GM12878 (cell line): ENCODE data around the gene SIK2. TPM values are rescaled to one million over a fixed set of nuclear protein-coding genes. Genes with fewer than 3 reads are reported as not detected.

ENCODE experiments used
- ATAC-seq: fragments of 200-7000 bp; cut with Tn5 transposase; 3 replicates; pipeline ENCODE4 v1.9.1; 2020; ENCODE audit warnings: mild to moderate bottlenecking, moderate library complexity
- BruUV-seq: library from RNA; stranded (reverse); fragments of 400-500 nt; replicated peaks from 2 replicates; lab custom pipeline; 2021; lab: Mats Ljungman, UMichigan
- CTCF ChIA-PET: fragments of 300-600 bp; sonication (Branson Sonifier 250); formaldehyde crosslinking; extraction: SDS; loops from one replicate; lab custom pipeline; 2021; ENCODE audit warnings: inconsistent platforms; lab: Yijun Ruan, JAX
- POLR2A ChIA-PET: fragments of 350-600 bp; formaldehyde crosslinking; extraction: SDS; loops from one replicate; lab custom pipeline; 2021; ENCODE audit warnings: inconsistent platforms; lab: Charles Lee
- RAD21 ChIA-PET: fragments of 300-600 bp; sonication (Branson Sonifier 250); formaldehyde crosslinking; loops from one replicate; lab custom pipeline; 2023; ENCODE audit warnings: antibody characterized with exemption; ENCODE audit not compliant: unreplicated experiment; lab: Charles Lee
- SMC1A ChIA-PET: fragments of 300-600 bp; sonication (Branson Sonifier 250); formaldehyde crosslinking; loops from one replicate; lab custom pipeline; 2023; ENCODE audit not compliant: unreplicated experiment, uncharacterized antibody; lab: Charles Lee
- DNase-seq: peaks from one replicate; pipeline ENCODE4 v3.0.0-alpha.2; 2011; ENCODE audit warnings: low read depth, low spot score
- FAIRE-seq: peaks from 3 replicates; lab custom pipeline; 2011; peaks lifted over from hg19 to GRCh38; lab: Jason Lieb, UNC
- H2AFZ ChIP-seq: 2 replicates; pipeline ENCODE4 v1.6.0; 2011; ENCODE audit warnings: low read depth, low read length, control low read depth; ENCODE audit not compliant: control insufficient read depth
- H3K27ac ChIP-seq: 2 replicates; pipeline ENCODE4 v1.5.1; 2011; ENCODE audit warnings: control low read depth; ENCODE audit not compliant: control insufficient read depth, insufficient read depth
- H3K27me3 ChIP-seq, 2 experiments: replicated peaks in 1 of 2; 2 replicates each; pipeline versions ENCODE4 v1.6.0 to v1.6.1; 2011; ENCODE audit warnings: low read length in 1 of 2; ENCODE audit not compliant: control insufficient read depth in 2 of 2, insufficient read depth in 2 of 2
- H3K36me3 ChIP-seq, 2 experiments: 2 replicates each; pipeline ENCODE4 v1.5.1; 2011; ENCODE audit warnings: low read length in 1 of 2; ENCODE audit not compliant: control insufficient read depth in 2 of 2, insufficient read depth in 2 of 2
- H3K4me1 ChIP-seq: 2 replicates; pipeline ENCODE4 v1.6.1; 2011; ENCODE audit warnings: mild to moderate bottlenecking, low read length, moderate library complexity, mixed read lengths; ENCODE audit not compliant: control insufficient read depth, insufficient read depth
- H3K4me2 ChIP-seq: 2 replicates; pipeline ENCODE4 v1.6.0; 2011; ENCODE audit warnings: control low read depth; ENCODE audit not compliant: control insufficient read depth, insufficient read depth
- H3K4me3 ChIP-seq: fragments of 200-600 bp; sonication (generic); 2 replicates; pipeline ENCODE4 v1.5.1; 2016
- H3K79me2 ChIP-seq: 2 replicates; pipeline ENCODE4 v1.6.0; 2011; ENCODE audit warnings: low read length; ENCODE audit not compliant: control insufficient read depth, insufficient read depth
- H3K9ac ChIP-seq: 2 replicates; pipeline ENCODE4 v1.8.0; 2011; ENCODE audit warnings: low read length, control low read depth, mixed read lengths; ENCODE audit not compliant: control insufficient read depth, insufficient read depth
- H3K9me3 ChIP-seq: replicated peaks from 3 replicates; pipeline ENCODE4 v1.5.1; 2011; ENCODE audit warnings: mild to moderate bottlenecking, low read length; ENCODE audit not compliant: control insufficient read depth, insufficient read depth
- H4K20me1 ChIP-seq: 2 replicates; pipeline ENCODE4 v1.6.0; 2011; ENCODE audit not compliant: control insufficient read depth, insufficient read depth
- EP300 ChIP-seq, 2 experiments: fragments of 150-350 bp in 1 of 2; IDR thresholded peaks; 2 replicates each; pipeline ENCODE4 v1.6.1; 2011 to 2012; ENCODE audit warnings: low read depth in 2 of 2, low read length in 2 of 2, borderline replicate concordance in 1 of 2, improper control_type of control experiment in 1 of 2, inconsistent platforms in 1 of 2; ENCODE audit not compliant: control insufficient read depth in 1 of 2
- MXI1 ChIP-seq: fragments of 150-350 bp; IDR thresholded peaks from 2 replicates; pipeline ENCODE4 v1.6.1; 2011; ENCODE audit warnings: low read depth, mild to moderate bottlenecking, inconsistent platforms, low read length, improper control_type of control experiment
- NFYB ChIP-seq: IDR thresholded peaks from 2 replicates; pipeline ENCODE4 v1.6.1; 2011; ENCODE audit warnings: low read depth, mild to moderate bottlenecking, low read length, improper control_type of control experiment, moderate library complexity; ENCODE audit not compliant: insufficient read depth
- POLR2AphosphoS5 ChIP-seq: IDR thresholded peaks from 2 replicates; pipeline ENCODE4 v1.6.1; 2011; ENCODE audit warnings: mild to moderate bottlenecking, low read length, inconsistent platforms
- SKIL ChIP-seq: fragments of 450-650 bp; IDR thresholded peaks from 2 replicates; pipeline ENCODE4 v1.6.1; 2017; ENCODE audit warnings: mild to moderate bottlenecking, low read depth, inconsistent platforms; ENCODE audit not compliant: poor library complexity, severe bottlenecking
- SMAD5 ChIP-seq: IDR thresholded peaks from 2 replicates; pipeline ENCODE4 v1.6.1; 2016; ENCODE audit warnings: antibody characterized with exemption, low read depth
- ZBTB4 ChIP-seq: fragments of 450-650 bp; formaldehyde crosslinking; IDR thresholded peaks from 2 replicates; pipeline ENCODE4 v1.4.0; 2022; ENCODE audit warnings: mild to moderate bottlenecking, moderate library complexity
- ZBTB40 ChIP-seq: fragments of 450-650 bp; IDR thresholded peaks from 2 replicates; pipeline ENCODE4 v1.6.1; 2016; ENCODE audit warnings: mild to moderate bottlenecking, moderate library complexity, borderline replicate concordance
- WGBS: methylation state at CpG from one replicate; pipeline ENCODE4 v1.1.6; 2016; ENCODE audit warnings: low lambda C conversion rate; ENCODE audit not compliant: insufficient replicate concordance, insufficient coverage; ENCODE audit errors: missing lambda C conversion rate; 5-methylcytosine and 5-hydroxymethylcytosine counted together
- in situ Hi-C: fragments of 300-500 bp; cut with MboI; formaldehyde crosslinking; loops from 9 replicates; pipeline ENCODE4 v1.14.3; 2018; ENCODE audit warnings: mixed read lengths
- intact Hi-C: fragments of 100-400 bp; cut with micrococcal nuclease; formaldehyde crosslinking; loops from one replicate; pipeline ENCODE4 v1.14.2; 2022; ENCODE audit not compliant: unreplicated experiment
- polyA plus RNA-seq, 11 experiments: library from polyadenylated mRNA; depleted of rRNA in 4 of 11; unstranded in 6 of 11; stranded (reverse) in 5 of 11; fragments of >200 nt; fragmentation: Nextera tagmentation in 4 of 11; fragmentation: Illumina TruSeq in 1 of 11; extraction: Ambion mirVana in 4 of 11; extraction: Trizol in 1 of 11; gene quantifications; 1 replicate in 1 of 11; 2 replicates in 10 of 11; pipeline versions ENCODE4 v1.2.1 to v1.2.3, GENCODE V29; 2011 to 2016; ENCODE audit warnings: inconsistent platforms in 2 of 11, missing spikeins in 2 of 11, low read depth in 1 of 11
- total RNA-seq, 4 experiments: library from RNA; depleted of rRNA in 3 of 4; stranded (reverse); fragments of >200 nt in 3 of 4; fragmentation: Illumina TruSeq in 1 of 4; extraction: Trizol in 1 of 4; gene quantifications; 2 replicates each; pipeline versions ENCODE4 v1.2.1 to v1.2.3, GENCODE V29; 2013 to 2021

SIK2 gene
- total and polyA plus RNA-seq, 10 of the 15 experiments (the other 5 are each of a cell fraction or from before 2014, with no cell fraction given), result 0.97 to 14.2 (median 4.5) TPM

- no peak for TF ChIP-seq ZBTB4
- no peak for TF ChIP-seq EP300 (IDR thresholded peaks at IDR 0.05; ENCODE audit: borderline replicate concordance in 1 of 2, control insufficient read depth in 1 of 2, low read depth in 2 of 2, low read length in 2 of 2)
Measured at GRCh38 chr11:111632516-111633220, 30.4 kb downstream of the SIK2 start (continued).

GRCh38 chr11:111633248-111633647 is 31.0 kb downstream of the SIK2 start:
- H3K4me3 ChIP-seq, result no peak overlapping the region
- H3K9me3 ChIP-seq, result no peaks in the 10 kb centered on the region
- H3K9ac ChIP-seq, result no peak overlapping the region
- SMC1A ChIA-PET, result interaction anchor here (0.5 to 4.3 kb wide), 4 partner anchors 10 to 133 kb away, joined by 3 to 15 read pairs (median 3); partner anchors contain the start of gene PPP2R1B
- FAIRE-seq, result no peak
- no peak for ATAC-seq
- H4K20me1 ChIP-seq, result no peaks in the 10 kb centered on the region
- H3K36me3 ChIP-seq, result no peaks in the 10 kb centered on the region; a peak in 1 of 4 replicates
- POLR2A ChIA-PET, result interaction anchor here (0.6 to 1.3 kb wide), 3 partner anchors 9 to 987 kb away, joined by 3 read pairs; no protein-coding TSS in a partner anchor
- H2AFZ ChIP-seq, result no peak overlapping the region
- H3K27ac ChIP-seq, result no peak overlapping the region
- WGBS, result 98% methylated on average over 3 of the region's 3 CpGs
- peaks cover 2% of the 10 kb centered on the region; the same call in 1 of the 2 replicates for H3K4me1 ChIP-seq
- no peaks in the 10 kb centered on the region for H3K27me3 ChIP-seq
- no peaks in the 10 kb centered on the region; the same call in 1 of the 2 replicates for H3K79me2 ChIP-seq
- in situ Hi-C loops, result no loop called here
- RAD21 ChIA-PET, result interaction anchor here (1.2 kb wide), 1 partner anchor 29 kb away, joined by 4 read pairs; no protein-coding TSS in a partner anchor
- BruUV-seq, result no TSS peak
- intact Hi-C loops, result no loop called here
- H3K4me2 ChIP-seq, result no peak overlapping the region
- DNase-seq, result no peak
- CTCF ChIA-PET, result interaction anchor here (1.7 kb wide), 1 partner anchor 14 kb away, joined by 5 read pairs; no protein-coding TSS in a partner anchor
- TF ChIP-seq ZBTB40 (no peak), NFYB (no peak), POLR2AphosphoS5 (no peak), SKIL (no peak), MXI1 (no peak), SMAD5 (no peak)
